Amygdala (tissue), 56 donors: ENCODE results near the gene LRRC61.

Experiments
- DNase-seq, 56 donors: peaks; one replicate each; lab custom pipeline; 2025; lab: John Stamatoyannopoulos, UW

Gene LRRC61

GRCh38 chr7:150368884-150369747 is 46.0 kb downstream of the LRRC61 start:
- DNase-seq = peak in 32 of 56 donors; percentile 47 to 86 (median 69)

GRCh38 chr7:150369748-150370501 is 46.8 kb downstream of the LRRC61 start:
- DNase-seq = no peak

GRCh38 chr7:150370612-150371071 is 47.5 kb downstream of the LRRC61 start:
- no peak for DNase-seq

GRCh38 chr7:150371131-150371995 is 48.2 kb downstream of the LRRC61 start:
- DNase-seq = no peak

GRCh38 chr7:150371996-150372270 is 48.8 kb downstream of the LRRC61 start:
- no peak for DNase-seq

GRCh38 chr7:150372271-150373048 is 49.3 kb downstream of the LRRC61 start:
- DNase-seq = no peak

- no peak for DNase-seq
These were observed 50.1 kb downstream of the LRRC61 start for GRCh38 chr7:150373049-150373801.

GRCh38 chr7:150374026-150374425 is 50.9 kb downstream of the LRRC61 start:
- no peak for DNase-seq

- no peak for DNase-seq
These were observed 51.3 kb downstream of the LRRC61 start for GRCh38 chr7:150374472-150374871.

GRCh38 chr7:150375662-150376521 is 52.7 kb downstream of the LRRC61 start:
- peak in 1 of 56 donors; percentile 45 for DNase-seq

- DNase-seq = no peak
These were observed 53.4 kb downstream of the LRRC61 start for GRCh38 chr7:150376560-150376959.

GRCh38 chr7:150377196-150377595 is 54.0 kb downstream of the LRRC61 start:
- DNase-seq = no peak

- DNase-seq = no peak
These were observed 54.5 kb downstream of the LRRC61 start for GRCh38 chr7:150377635-150378034.

GRCh38 chr7:150378115-150378852 is 55.1 kb downstream of the LRRC61 start:
- DNase-seq = peak in 19 of 56 donors; percentile 20 to 44 (median 32)

- DNase-seq = peak; percentile 59 to 97 (median 91)
These were observed 55.8 kb downstream of the LRRC61 start, which contains the start of gene ZNF775 for GRCh38 chr7:150378853-150379440. Gene ZNF775 (plus strand): TSS chr7:150379330. CDS start chr7:150388471, 9,141 bp downstream.

- DNase-seq = peak in 6 of 56 donors; percentile 26 to 70 (median 52)
These were observed 56.6 kb downstream of the LRRC61 start for GRCh38 chr7:150379441-150380379.
